GM13977 (cell line): Measurements from ENCODE around the gene GAGE12J.

Source experiments
- DNase-seq: peaks from one replicate; pipeline ENCODE4 v3.0.0; 2012; ENCODE audit warnings: low spot score
- CTCF ChIP-seq: IDR thresholded peaks from 2 replicates; pipeline ENCODE4 v1.5.1; 2012; ENCODE audit warnings: mild to moderate bottlenecking, control low read depth; ENCODE audit not compliant: insufficient read depth; ENCODE audit errors: extremely low read depth, missing control alignments
- in situ Hi-C: fragments of 300-500 bp; cut with MboI; formaldehyde crosslinking; loops from one replicate; pipeline ENCODE4 v1.12.0; 2022; ENCODE audit warnings: low sequenced_read_pairs, low pct_unique_long_range_greater_than_20kb, mixed read lengths, inconsistent platforms; ENCODE audit not compliant: unreplicated experiment

The GAGE12J gene

DNA sequence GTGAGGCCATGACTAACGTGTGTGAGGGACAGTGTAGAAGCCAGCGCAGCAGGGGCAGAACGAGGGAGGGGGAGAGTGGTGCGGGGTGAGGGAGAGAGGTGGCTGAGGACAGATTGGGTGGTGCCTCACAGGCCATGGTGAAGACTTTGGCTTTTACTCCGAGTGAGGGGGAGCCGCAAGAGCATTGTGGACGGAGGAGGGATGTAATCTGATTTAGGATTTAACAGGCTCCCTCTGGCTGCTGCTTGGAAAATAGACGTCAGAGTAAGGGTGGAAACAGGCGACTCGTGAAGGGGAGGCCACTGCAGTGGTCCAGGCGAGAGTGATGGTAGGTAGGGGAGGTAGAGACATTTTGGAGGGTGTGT, 39.2 kb upstream of the GAGE12J start:
- in situ Hi-C loops: no loop called here
- no peak for TF ChIP-seq CTCF
- DNase-seq: no peak

DNA sequence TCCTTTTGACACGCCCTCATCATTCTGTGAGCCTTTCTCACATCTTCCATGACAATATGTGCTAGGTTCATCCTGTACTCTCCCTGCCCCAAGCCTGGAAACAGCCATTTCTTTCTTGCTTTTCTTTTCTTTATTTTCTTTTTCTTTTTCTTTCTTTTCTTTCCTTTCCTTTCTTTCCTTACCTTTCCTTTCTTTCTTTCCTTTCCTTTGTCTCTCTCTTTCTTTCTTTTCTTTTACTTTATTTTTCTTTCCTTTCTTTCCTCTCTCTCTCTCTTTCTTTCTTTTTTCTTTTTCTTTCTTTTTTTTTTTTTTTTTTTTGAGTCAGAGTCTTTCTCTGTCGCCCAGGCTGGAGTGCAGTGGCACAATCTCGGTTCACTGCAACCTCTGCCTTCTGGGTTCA, 37.6 kb upstream of the GAGE12J start:
- no peak for DNase-seq
- TF ChIP-seq CTCF: no peak
- in situ Hi-C loops: no loop called here

DNA sequence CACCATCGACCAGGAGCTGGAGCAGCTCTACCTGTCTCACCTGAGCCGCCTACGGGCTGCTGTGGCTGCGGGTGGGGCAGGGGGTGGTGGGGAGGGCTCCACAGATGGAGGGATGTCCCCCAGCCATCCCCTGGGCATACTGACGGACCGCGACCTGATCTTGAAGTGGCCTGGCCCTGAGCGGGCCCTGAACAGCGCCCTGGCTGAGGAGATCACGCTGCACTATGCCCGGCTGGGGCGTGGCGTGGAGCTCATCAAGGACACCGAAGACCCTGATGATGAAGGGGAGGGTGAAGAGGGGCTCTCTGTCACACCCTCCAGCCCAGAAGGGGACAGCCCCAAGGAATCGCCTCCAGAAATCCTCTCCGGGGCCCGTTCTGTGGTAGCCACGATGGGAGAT, 35.7 kb upstream of the GAGE12J start:
- DNase-seq: no peak
- in situ Hi-C loops: no loop called here
- TF ChIP-seq CTCF: no peak

DNA sequence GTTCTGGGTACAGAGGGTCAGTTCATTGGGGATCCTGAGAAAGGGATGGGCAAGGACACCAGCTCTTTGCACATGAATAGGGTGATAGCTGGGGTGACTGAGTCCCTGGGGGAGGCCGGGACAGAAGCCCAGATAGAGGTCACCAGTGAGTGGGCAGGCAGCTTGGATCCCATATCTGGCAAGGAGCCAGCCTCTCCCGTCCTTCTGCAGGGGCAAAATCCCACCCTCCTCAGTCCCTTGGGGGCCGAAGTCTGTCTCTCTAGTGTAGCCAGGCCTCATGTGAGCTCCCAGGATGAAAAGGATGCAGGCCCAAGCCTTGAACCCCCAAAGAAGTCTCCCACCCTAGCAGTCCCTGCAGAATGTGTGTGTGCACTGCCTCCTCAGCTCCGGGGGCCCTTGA, 35.3 kb upstream of the GAGE12J start:
- DNase-seq: no peak
- TF ChIP-seq CTCF: no peak
- in situ Hi-C loops: no loop called here

DNA sequence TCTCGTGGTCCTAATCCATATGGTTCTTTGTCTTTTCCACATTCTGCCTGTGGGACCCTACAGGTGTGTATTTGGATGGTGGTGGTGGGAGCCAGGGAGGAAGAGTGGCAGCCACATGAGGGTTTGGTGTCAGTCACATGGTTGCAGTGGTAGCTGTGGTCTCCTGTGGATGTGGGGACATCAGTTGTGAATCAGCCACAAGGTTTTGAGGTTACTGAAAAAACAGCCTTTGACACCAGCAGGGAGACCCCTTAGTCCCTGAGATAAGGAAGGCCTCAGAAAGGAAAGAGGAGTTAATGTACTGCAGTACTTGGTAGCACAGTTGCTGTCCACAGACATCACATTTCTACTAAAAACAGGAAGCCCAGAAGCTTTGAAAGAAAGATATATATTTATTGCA, 34.2 kb upstream of the GAGE12J start:
- TF ChIP-seq CTCF: no peak
- no peak for DNase-seq
- in situ Hi-C loops: no loop called here

DNA sequence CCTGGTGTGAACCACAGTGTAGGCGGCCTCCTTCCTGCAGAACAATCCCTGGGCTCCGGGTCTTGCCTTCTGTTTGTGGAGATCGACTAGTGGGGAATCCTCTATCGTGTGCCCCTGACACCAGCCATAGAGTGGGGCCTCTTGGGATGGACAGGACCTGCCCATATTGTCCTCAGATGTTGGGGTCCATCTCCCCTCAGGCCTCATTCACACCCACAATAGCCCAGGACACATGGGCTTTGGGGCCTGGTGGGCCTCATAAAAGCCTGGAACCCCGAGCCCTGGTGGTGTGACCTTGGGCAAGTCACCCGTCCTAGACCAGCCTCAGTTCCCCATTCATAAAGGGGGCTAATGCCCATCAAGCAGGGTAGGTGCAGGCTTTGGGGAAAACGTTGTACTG, 31.6 kb upstream of the GAGE12J start:
- in situ Hi-C loops: no loop called here
- DNase-seq: no peak
- no peak for TF ChIP-seq CTCF
